Neural crest cell (in vitro differentiated cells): Measurements from ENCODE around the gene CPNE6. TPM values are rescaled to one million over a fixed set of nuclear protein-coding genes. Genes with fewer than 3 reads are reported as not detected.

ENCODE experiments used
- DNase-seq: peaks from one replicate; pipeline ENCODE4 v3.0.0; 2021; ENCODE audit warnings: low read depth, mixed read lengths, low spot score
- H3K27ac Mint-ChIP-seq: one replicate; pipeline ENCODE4 v1.8.0; 2021; ENCODE audit warnings: mild to moderate bottlenecking, mixed read lengths; ENCODE audit not compliant: unreplicated experiment
- H3K27me3 Mint-ChIP-seq: 2 replicates; pipeline ENCODE4 v1.8.0; 2021; ENCODE audit warnings: low read depth, mild to moderate bottlenecking, mixed read lengths
- H3K36me3 Mint-ChIP-seq: 2 replicates; pipeline ENCODE4 v1.8.0; 2021; ENCODE audit warnings: low read depth, mild to moderate bottlenecking, mixed read lengths
- H3K4me1 Mint-ChIP-seq: 2 replicates; pipeline ENCODE4 v1.8.0; 2021; ENCODE audit warnings: mixed read lengths
- H3K4me3 Mint-ChIP-seq: one replicate; pipeline ENCODE4 v1.8.0; 2021; ENCODE audit warnings: mild to moderate bottlenecking, mixed read lengths
- H3K9me3 Mint-ChIP-seq: 2 replicates; pipeline ENCODE4 v1.8.0; 2021; ENCODE audit warnings: mixed read lengths
- CTCF ChIP-seq: fragments of 200-600 bp; sonication (generic); conservative IDR thresholded peaks from 2 replicates; pipeline ENCODE4 v1.5.0; 2021; ENCODE audit warnings: antibody characterized with exemption, mild to moderate bottlenecking
- total RNA-seq: library from RNA; stranded (reverse); gene quantifications from 2 replicates; pipeline ENCODE4 v1.2.1, GENCODE V29; 2021

CPNE6 gene
- total RNA-seq, 1 donor from 2014 or later = not detected

GRCh38 chr14:24058260-24058950, 13.0 kb upstream of the CPNE6 start:
- Mint-ChIP-seq H3K27ac (no peak overlapping the region), H3K4me1 (peaks cover 5% of the 10 kb centered on the region), H3K36me3 (no peaks in the 10 kb centered on the region), H3K4me3 (peak overlapping the region; percentile 62), H3K9me3 (no peaks in the 10 kb centered on the region), H3K27me3 (no peaks in the 10 kb centered on the region)
- peak; percentile 61 for TF ChIP-seq CTCF
- DNase-seq = peak; percentile 26

- no peak for TF ChIP-seq CTCF
- no peaks in the 10 kb centered on the region for H3K9me3 Mint-ChIP-seq
Observed at GRCh38 chr14:24058951-24059475, 12.3 kb upstream of the CPNE6 start.

GRCh38 chr14:24059841-24060388, 11.4 kb upstream of the CPNE6 start:
- H3K27ac Mint-ChIP-seq = peak overlapping the region; percentile 67
- DNase-seq = no peak
- no peaks in the 10 kb centered on the region for H3K36me3 Mint-ChIP-seq
- no peaks in the 10 kb centered on the region for H3K27me3 Mint-ChIP-seq
- TF ChIP-seq CTCF = no peak
- no peaks in the 10 kb centered on the region for H3K9me3 Mint-ChIP-seq
- no peak overlapping the region for H3K4me3 Mint-ChIP-seq
- H3K4me1 Mint-ChIP-seq = peaks cover 5% of the 10 kb centered on the region

More at GRCh38 chr14:24058951-24059475, 12.3 kb upstream of the CPNE6 start:
- no peaks in the 10 kb centered on the region for H3K27me3 Mint-ChIP-seq
- peaks cover 5% of the 10 kb centered on the region for H3K4me1 Mint-ChIP-seq
- no peak overlapping the region for H3K27ac Mint-ChIP-seq
- H3K4me3 Mint-ChIP-seq = no peak overlapping the region
- no peaks in the 10 kb centered on the region for H3K36me3 Mint-ChIP-seq
- no peak for DNase-seq

GRCh38 chr14:24060443-24060842, 10.9 kb upstream of the CPNE6 start:
- Mint-ChIP-seq H3K27ac (no peak overlapping the region), H3K4me1 (peaks cover 5% of the 10 kb centered on the region), H3K4me3 (no peak overlapping the region), H3K27me3 (no peaks in the 10 kb centered on the region), H3K36me3 (no peaks in the 10 kb centered on the region), H3K9me3 (no peaks in the 10 kb centered on the region)
- DNase-seq = no peak
- no peak for TF ChIP-seq CTCF

- TF ChIP-seq CTCF = no peak
- no peaks in the 10 kb centered on the region for H3K27me3 Mint-ChIP-seq
- peaks cover 5% of the 10 kb centered on the region for H3K4me1 Mint-ChIP-seq
- no peaks in the 10 kb centered on the region for H3K9me3 Mint-ChIP-seq
- no peak overlapping the region for H3K4me3 Mint-ChIP-seq
- peak overlapping the region; percentile 59 for H3K27ac Mint-ChIP-seq
- no peaks in the 10 kb centered on the region for H3K36me3 Mint-ChIP-seq
- no peak for DNase-seq
Observed at GRCh38 chr14:24060984-24061913, 10.1 kb upstream of the CPNE6 start.
